Progenitor cell of endocrine pancreas (in vitro differentiated cells): ENCODE data around the gene CCDC106. TPM values are rescaled to one million over a fixed set of nuclear protein-coding genes. Genes with fewer than 3 reads are reported as not detected.

ENCODE experiments used
- DNase-seq: peaks from one replicate; pipeline ENCODE4 v3.0.0; 2021; ENCODE audit warnings: low spot score; ENCODE audit not compliant: unreplicated experiment
- H3K27ac Mint-ChIP-seq: 2 replicates; pipeline ENCODE4 v1.8.0; 2021; ENCODE audit warnings: mild to moderate bottlenecking, moderate library complexity, mixed read lengths
- H3K27me3 Mint-ChIP-seq: 2 replicates; pipeline ENCODE4 v1.8.0; 2021; ENCODE audit warnings: mixed read lengths
- H3K36me3 Mint-ChIP-seq: 2 replicates; pipeline ENCODE4 v1.8.0; 2022; ENCODE audit warnings: mixed read lengths; ENCODE audit not compliant: insufficient read depth
- H3K4me1 Mint-ChIP-seq: 2 replicates; pipeline ENCODE4 v1.8.0; 2021; ENCODE audit warnings: low read depth, mixed read lengths
- H3K4me3 Mint-ChIP-seq: 2 replicates; pipeline ENCODE4 v1.8.0; 2021; ENCODE audit warnings: low read depth, mild to moderate bottlenecking, moderate library complexity, mixed read lengths
- H3K9me3 Mint-ChIP-seq: 2 replicates; pipeline ENCODE4 v1.8.0; 2021; ENCODE audit warnings: low read depth, mixed read lengths
- total RNA-seq: library from RNA; stranded (reverse); gene quantifications from 2 replicates; pipeline ENCODE4 v1.2.1, GENCODE V29; 2021
- TF ChIP-seq, protein P1 (sequence below): fragments of 200-600 bp; sonication (generic); IDR thresholded peaks from one replicate; pipeline ENCODE4 v1.5.0; 2021; ENCODE audit warnings: antibody characterized with exemption, mild to moderate bottlenecking; ENCODE audit not compliant: unreplicated experiment

The CCDC106 gene
- total RNA-seq, 1 donor from 2014 or later, result 23.9 TPM

DNA sequence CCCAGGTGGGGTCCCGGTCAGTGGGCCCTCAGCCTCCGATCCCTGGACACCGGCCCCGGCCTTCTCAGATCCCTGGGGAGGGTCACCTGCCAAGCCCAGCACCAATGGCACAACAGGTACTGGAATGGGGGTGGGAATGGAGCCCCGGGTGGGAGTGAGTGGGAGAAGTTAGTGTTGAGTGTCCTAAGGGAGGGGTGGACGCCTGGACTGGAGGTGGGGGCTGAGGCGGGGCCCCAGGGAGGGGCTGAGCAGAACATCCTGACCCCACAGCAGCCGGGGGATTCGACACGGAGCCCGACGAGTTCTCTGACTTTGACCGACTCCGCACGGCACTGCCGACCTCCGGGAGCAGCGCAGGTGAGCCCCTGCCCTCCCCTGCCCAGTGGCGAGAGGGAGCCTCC, 44.7 kb downstream of the CCDC106 start:
- TF ChIP-seq, protein P1, sequence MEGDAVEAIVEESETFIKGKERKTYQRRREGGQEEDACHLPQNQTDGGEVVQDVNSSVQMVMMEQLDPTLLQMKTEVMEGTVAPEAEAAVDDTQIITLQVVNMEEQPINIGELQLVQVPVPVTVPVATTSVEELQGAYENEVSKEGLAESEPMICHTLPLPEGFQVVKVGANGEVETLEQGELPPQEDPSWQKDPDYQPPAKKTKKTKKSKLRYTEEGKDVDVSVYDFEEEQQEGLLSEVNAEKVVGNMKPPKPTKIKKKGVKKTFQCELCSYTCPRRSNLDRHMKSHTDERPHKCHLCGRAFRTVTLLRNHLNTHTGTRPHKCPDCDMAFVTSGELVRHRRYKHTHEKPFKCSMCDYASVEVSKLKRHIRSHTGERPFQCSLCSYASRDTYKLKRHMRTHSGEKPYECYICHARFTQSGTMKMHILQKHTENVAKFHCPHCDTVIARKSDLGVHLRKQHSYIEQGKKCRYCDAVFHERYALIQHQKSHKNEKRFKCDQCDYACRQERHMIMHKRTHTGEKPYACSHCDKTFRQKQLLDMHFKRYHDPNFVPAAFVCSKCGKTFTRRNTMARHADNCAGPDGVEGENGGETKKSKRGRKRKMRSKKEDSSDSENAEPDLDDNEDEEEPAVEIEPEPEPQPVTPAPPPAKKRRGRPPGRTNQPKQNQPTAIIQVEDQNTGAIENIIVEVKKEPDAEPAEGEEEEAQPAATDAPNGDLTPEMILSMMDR, result no peak
- H3K4me3 Mint-ChIP-seq, result no peak overlapping the region
- DNase-seq, result no peak
- H3K9me3 Mint-ChIP-seq, result no peaks in the 10 kb centered on the region
- no peaks in the 10 kb centered on the region for H3K27me3 Mint-ChIP-seq
- peaks cover 8% of the 10 kb centered on the region for H3K36me3 Mint-ChIP-seq
- H3K4me1 Mint-ChIP-seq, result no peaks in the 10 kb centered on the region
- H3K27ac Mint-ChIP-seq, result no peak overlapping the region

DNA sequence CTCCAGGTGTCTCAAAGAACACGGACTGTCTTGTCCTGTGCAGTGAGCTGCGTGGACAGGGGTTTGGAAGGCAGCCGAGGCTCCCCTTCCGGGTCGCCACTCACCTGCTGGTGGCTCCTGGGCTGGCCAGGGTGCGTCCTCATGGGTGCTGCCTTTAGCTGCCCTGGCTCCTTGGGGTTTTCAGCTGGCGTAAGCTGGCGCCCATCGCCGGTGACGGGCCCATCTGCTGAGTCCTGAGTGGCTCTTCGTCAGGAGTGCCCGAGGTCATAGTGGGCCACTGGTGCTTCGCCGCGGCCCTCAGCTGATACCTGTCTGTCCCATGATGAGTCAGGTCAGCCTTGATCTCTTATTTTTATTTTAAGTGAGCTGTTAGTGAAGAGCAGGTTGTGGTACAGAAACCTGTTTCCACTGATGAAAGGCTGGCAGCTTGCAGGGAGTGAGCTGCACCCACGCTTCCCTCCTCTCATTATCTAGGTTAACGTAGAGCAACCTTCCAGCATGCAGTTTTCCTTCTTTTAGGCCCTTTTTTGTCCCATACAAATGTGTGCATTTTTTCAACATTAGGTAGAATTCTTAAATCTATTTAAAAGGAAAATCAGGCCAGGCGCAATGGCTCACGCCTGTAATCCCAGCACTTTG, 45.4 kb downstream of the CCDC106 start:
- TF ChIP-seq, protein P1, result no peak
- Mint-ChIP-seq H3K4me1 (no peaks in the 10 kb centered on the region), H3K4me3 (no peak overlapping the region), H3K27ac (no peak overlapping the region), H3K27me3 (no peaks in the 10 kb centered on the region), H3K36me3 (peaks cover 9% of the 10 kb centered on the region), H3K9me3 (no peaks in the 10 kb centered on the region)
- DNase-seq, result no peak

DNA sequence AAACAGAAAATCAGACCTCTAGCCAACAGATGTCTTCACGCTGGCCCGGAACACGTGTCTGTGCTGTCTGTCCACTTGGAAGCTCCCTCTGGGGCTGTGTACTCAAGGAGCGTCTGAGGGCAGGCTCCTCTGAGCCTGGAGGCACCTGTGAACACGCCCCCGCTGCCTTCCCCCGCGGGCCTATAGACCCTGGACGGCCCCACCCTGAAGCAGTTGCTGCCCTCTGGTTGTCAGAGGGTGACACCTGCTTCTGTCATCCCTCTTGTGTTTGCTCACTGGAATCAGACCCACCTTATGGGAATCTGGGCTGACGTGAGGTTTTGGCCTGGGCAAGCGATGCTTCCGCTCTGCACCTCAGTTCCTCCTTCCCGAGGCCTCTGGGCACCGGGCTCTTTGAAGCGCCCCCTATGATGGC, 46.2 kb downstream of the CCDC106 start:
- Mint-ChIP-seq H3K27ac (no peak overlapping the region), H3K27me3 (no peaks in the 10 kb centered on the region), H3K4me3 (no peak overlapping the region), H3K9me3 (no peaks in the 10 kb centered on the region), H3K4me1 (no peaks in the 10 kb centered on the region), H3K36me3 (peaks cover 11% of the 10 kb centered on the region)
- no peak for DNase-seq
- TF ChIP-seq, protein P1, result no peak

DNA sequence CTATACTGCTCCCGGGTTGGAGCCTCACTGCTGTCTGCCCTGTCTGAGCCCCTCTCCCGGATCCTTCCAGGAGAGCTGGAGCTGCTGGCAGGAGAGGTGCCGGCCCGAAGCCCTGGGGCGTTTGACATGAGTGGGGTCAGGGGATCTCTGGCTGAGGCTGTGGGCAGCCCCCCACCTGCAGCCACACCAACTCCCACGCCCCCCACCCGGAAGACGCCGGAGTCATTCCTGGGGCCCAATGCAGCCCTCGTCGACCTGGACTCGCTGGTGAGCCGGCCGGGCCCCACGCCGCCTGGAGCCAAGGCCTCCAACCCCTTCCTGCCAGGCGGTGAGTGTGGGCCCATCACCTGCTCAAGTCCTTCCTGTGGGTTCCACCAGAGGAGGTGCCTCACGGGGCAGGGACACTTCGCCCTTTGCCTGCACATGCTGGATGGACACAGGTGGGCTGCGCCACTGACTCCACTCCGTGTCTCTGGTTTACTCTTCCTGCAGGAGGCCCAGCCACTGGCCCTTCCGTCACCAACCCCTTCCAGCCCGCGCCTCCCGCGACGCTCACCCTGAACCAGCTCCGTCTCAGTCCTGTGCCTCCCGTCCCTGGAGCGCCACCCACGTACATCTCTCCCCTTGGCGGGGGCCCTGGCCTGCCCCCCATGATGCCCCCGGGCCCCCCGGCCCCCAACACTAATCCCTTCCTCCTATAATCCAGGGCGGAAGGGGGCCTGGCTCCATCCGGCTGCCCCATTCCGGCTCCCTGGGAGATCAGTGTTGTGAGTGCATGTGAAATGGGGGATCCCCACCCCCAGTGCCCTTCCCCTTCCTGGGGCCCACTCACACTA, 46.9 kb downstream of the CCDC106 start:
- Mint-ChIP-seq H3K27ac (no peak overlapping the region), H3K9me3 (no peaks in the 10 kb centered on the region), H3K4me1 (no peaks in the 10 kb centered on the region), H3K36me3 (peaks cover 12% of the 10 kb centered on the region), H3K4me3 (no peak overlapping the region), H3K27me3 (no peaks in the 10 kb centered on the region)
- TF ChIP-seq, protein P1, result no peak
- no peak for DNase-seq

DNA sequence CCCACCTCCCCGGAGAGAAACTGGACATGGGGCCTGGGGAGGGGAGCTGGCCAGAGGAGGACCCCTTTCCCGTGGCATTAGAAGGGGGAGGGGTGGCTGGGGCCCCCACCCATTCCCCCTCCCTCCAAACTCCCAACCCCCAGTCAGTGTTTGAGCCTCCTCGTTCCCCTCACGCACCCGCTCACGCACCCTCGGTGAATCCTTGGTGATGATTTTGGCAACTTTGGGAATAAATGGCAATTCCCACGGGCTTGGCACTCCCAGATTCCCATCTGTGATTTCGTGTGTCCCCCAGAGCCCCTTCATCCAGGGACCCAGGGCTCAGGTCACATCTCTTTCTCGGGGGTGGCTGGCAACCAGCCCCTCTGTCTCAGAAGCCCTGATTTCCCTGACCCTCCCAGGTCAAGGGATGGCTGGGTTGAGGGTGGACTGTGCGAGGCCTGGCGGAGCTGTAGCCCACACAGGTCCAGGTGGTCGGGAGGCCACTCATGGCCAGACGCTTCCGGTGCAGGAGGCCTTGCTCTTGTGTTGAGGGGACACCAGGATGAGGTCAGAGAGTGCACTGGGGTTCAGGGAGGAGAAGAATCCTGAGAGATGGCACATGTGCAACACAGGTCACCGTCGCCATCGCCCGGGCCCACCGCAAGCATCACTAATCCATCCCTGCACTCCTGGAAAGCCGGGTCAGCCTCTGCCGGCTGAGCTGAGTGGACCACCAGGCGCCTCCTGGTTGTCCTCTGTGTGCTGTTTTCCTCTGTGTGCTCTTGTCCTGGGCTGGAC, 47.7 kb downstream of the CCDC106 start:
- H3K9me3 Mint-ChIP-seq, result no peaks in the 10 kb centered on the region
- H3K27ac Mint-ChIP-seq, result peak overlapping the region; percentile 56
- peaks cover 17% of the 10 kb centered on the region for H3K36me3 Mint-ChIP-seq
- no peak for DNase-seq
- TF ChIP-seq, protein P1, result no peak
- no peaks in the 10 kb centered on the region for H3K4me1 Mint-ChIP-seq
- H3K4me3 Mint-ChIP-seq, result no peak overlapping the region
- H3K27me3 Mint-ChIP-seq, result no peaks in the 10 kb centered on the region
